Pancreas (tissue), 10 donors: Measurements from ENCODE around the gene OR2A1. TPM values are rescaled to one million over a fixed set of nuclear protein-coding genes. Genes with fewer than 3 reads are reported as not detected.
"Not testable (repeated sequence)": the region's sequence is repeated elsewhere in the genome, so short reads cannot be mapped to it uniquely, and the experiment has no call there.

Source experiments
- ATAC-seq, 4 donors: fragments of 200-7000 bp; cut with Tn5 transposase; one replicate each; pipeline versions ENCODE4 v1.8.0 to v1.9.1; 2020; ENCODE audit warnings: mild to moderate bottlenecking in 4 of 4, moderate library complexity in 4 of 4
- DNase-seq, 6 donors: peaks; one replicate each; pipeline ENCODE4 v3.0.0-alpha.2; 2020
- FAIRE-seq: peaks from 2 replicates; lab custom pipeline; 2012; peaks lifted over from hg19 to GRCh38; lab: Jason Lieb, UNC
- H3K27ac ChIP-seq, 4 donors: fragments of 200-600 bp; sonication (generic); 1 replicate in 3 of 4; 2 replicates in 1 of 4; pipeline versions ENCODE4 v1.5.0 to v1.8.0; 2020
- H3K27me3 ChIP-seq, 4 donors: fragments of 200-600 bp; one replicate each; pipeline ENCODE4 v1.8.0; 2021
- H3K36me3 ChIP-seq, 3 donors: fragments of 200-600 bp; sonication (generic) in 1 of 3; one replicate each; pipeline versions ENCODE4 v1.5.0 to v1.8.0; 2020 to 2021
- H3K4me1 ChIP-seq, 3 donors: fragments of 200-600 bp; one replicate each; pipeline ENCODE4 v1.8.0; 2021
- H3K4me3 ChIP-seq, 4 donors: fragments of 200-600 bp; sonication (generic) in 2 of 4; one replicate each; pipeline versions ENCODE4 v1.5.0 to v1.8.0; 2020 to 2021
- H3K9me3 ChIP-seq, 4 donors: fragments of 200-600 bp; one replicate each; pipeline ENCODE4 v1.8.0; 2021
- WGBS, 2 donors: extraction: QIAGEN DNeasy Blood & Tissue Kit; methylation state at CpG; one replicate each; pipeline ENCODE4 v1.1.7; 2013; 5-methylcytosine and 5-hydroxymethylcytosine counted together
- intact Hi-C, 3 donors: fragments of 100-400 bp; cut with DNase I; formaldehyde crosslinking; loops; one replicate each; pipeline versions ENCODE4 v1.11.1 to v1.14.2; 2022
- polyA plus RNA-seq, 2 donors: library from polyadenylated mRNA; stranded (reverse); fragments of 200-250 nt; gene quantifications; one replicate each; pipeline ENCODE4 v1.2.3, GENCODE V29; 2013
- total RNA-seq, 6 donors: library from RNA; stranded (reverse); fragmentation: NEBNext Ultra II Directional in 4 of 6; extraction: Animal tissue kit (Norgen Biotek cat#: 25700) in 4 of 6; gene quantifications; one replicate each; pipeline versions ENCODE4 v1.2.1 to v1.2.4, GENCODE V29; 2021 to 2023
- donor health status: healthy with polysubstance abuse.
- donor health status: DM: no; HTN: no; CAD: no; lungs with moderate emphysema.
- donor health status: DM: no; HTN: no; CAD: no.
- donor health status: control.
- donor health status: control.
- donor health status: Bipolar disorder and iron deficiency.
- donor health status: DM: yes; HTN: yes; CAD: no.
- donor health status: DM: no; HTN: no; CAD: no.
- donor health status: DM: no; HTN: no; CAD: no.
- donor health status: DM: yes; HTN: yes; CAD: no.

The OR2A1 gene
- total and polyA plus RNA-seq, 8 donors: 0.14 TPM; not detected in 7

GRCh38 chr7:144331221-144331995 is 19.2 kb downstream of the OR2A1 start:
- H3K36me3 ChIP-seq, DNase-seq, intact Hi-C loops, H3K4me3 ChIP-seq, H3K27ac ChIP-seq, H3K4me1 ChIP-seq, H3K9me3 ChIP-seq, H3K27me3 ChIP-seq: not testable (repeated sequence)
- peak; percentile 39 for FAIRE-seq
- 82 to 100% methylated on average over 2 of the region's 9 CpGs for WGBS, 2 donors
- peak; percentile 56 to 91 (median 83) for ATAC-seq

- peak in 2 of 4 donors; percentile 15 to 34 for ATAC-seq
- H3K4me3 ChIP-seq, DNase-seq, FAIRE-seq, H3K36me3 ChIP-seq, H3K4me1 ChIP-seq, H3K27me3 ChIP-seq, H3K27ac ChIP-seq, H3K9me3 ChIP-seq, intact Hi-C loops: not testable (repeated sequence)
- WGBS, 2 donors: 78 to 90% methylated on average over 2 of the region's 2 CpGs
Measured at GRCh38 chr7:144331996-144332288, 19.7 kb downstream of the OR2A1 start.

GRCh38 chr7:144348625-144349024 is 36.4 kb downstream of the OR2A1 start:
- H3K4me1 ChIP-seq, H3K27ac ChIP-seq, H3K9me3 ChIP-seq, DNase-seq, H3K36me3 ChIP-seq, H3K27me3 ChIP-seq, intact Hi-C loops, ATAC-seq, H3K4me3 ChIP-seq, FAIRE-seq: not testable (repeated sequence)
- WGBS, 2 donors: no CpG with 5 or more reads among the region's 1 CpG

- H3K36me3 ChIP-seq, DNase-seq, FAIRE-seq, H3K27ac ChIP-seq, H3K4me3 ChIP-seq, H3K9me3 ChIP-seq, ATAC-seq, H3K4me1 ChIP-seq, H3K27me3 ChIP-seq, intact Hi-C loops: not testable (repeated sequence)
- 47 to 73% methylated on average over 2 of the region's 3 CpGs for WGBS, 2 donors
Measured at GRCh38 chr7:144351667-144352066, 39.4 kb downstream of the OR2A1 start.

GRCh38 chr7:144355176-144355822 is 43.1 kb downstream of the OR2A1 start, which contains the start of gene ARHGEF5:
TSS of gene ARHGEF5 (plus strand) at chr7:144355402. CDS start at chr7:144362670, 7,268 bp downstream.
- H3K27ac ChIP-seq, H3K4me1 ChIP-seq, DNase-seq, H3K27me3 ChIP-seq, FAIRE-seq, H3K9me3 ChIP-seq, intact Hi-C loops, H3K4me3 ChIP-seq, H3K36me3 ChIP-seq: not testable (repeated sequence)
- peak; percentile 95 to 97 (median 96) for ATAC-seq
- WGBS, 2 donors: no CpG with 5 or more reads among the region's 50 CpGs

- DNase-seq, H3K9me3 ChIP-seq, intact Hi-C loops, H3K4me1 ChIP-seq, H3K27me3 ChIP-seq, FAIRE-seq, H3K27ac ChIP-seq, H3K36me3 ChIP-seq, H3K4me3 ChIP-seq, ATAC-seq: not testable (repeated sequence)
- WGBS, 2 donors: no CpG with 5 or more reads among the region's 6 CpGs
Measured at GRCh38 chr7:144356185-144356584, 44.0 kb downstream of the OR2A1 start.

- H3K36me3 ChIP-seq, ATAC-seq, H3K27me3 ChIP-seq, H3K9me3 ChIP-seq, H3K27ac ChIP-seq, FAIRE-seq, DNase-seq, H3K4me3 ChIP-seq, H3K4me1 ChIP-seq, intact Hi-C loops: not testable (repeated sequence)
- WGBS, 2 donors: 75 to 78% methylated on average over 1 to 2 of the region's 11 CpGs
Measured at GRCh38 chr7:144356860-144357259, 44.6 kb downstream of the OR2A1 start.

- H3K27me3 ChIP-seq, intact Hi-C loops, FAIRE-seq, H3K4me1 ChIP-seq, H3K36me3 ChIP-seq, ATAC-seq, DNase-seq, H3K9me3 ChIP-seq, H3K4me3 ChIP-seq, H3K27ac ChIP-seq: not testable (repeated sequence)
- no CpG with 5 or more reads among the region's 3 CpGs for WGBS, 2 donors
Measured at GRCh38 chr7:144362061-144362460, 49.8 kb downstream of the OR2A1 start.

- H3K4me1 ChIP-seq, FAIRE-seq, DNase-seq, H3K9me3 ChIP-seq, H3K36me3 ChIP-seq, H3K27ac ChIP-seq, intact Hi-C loops, H3K27me3 ChIP-seq, H3K4me3 ChIP-seq: not testable (repeated sequence)
- no CpG with 5 or more reads among the region's 6 CpGs for WGBS, 2 donors
- peak in 2 of 4 donors; percentile 14 to 19 for ATAC-seq
Measured at GRCh38 chr7:144365523-144365922, 53.3 kb downstream of the OR2A1 start.

- no CpG with 5 or more reads among the region's 9 CpGs for WGBS, 2 donors
- H3K9me3 ChIP-seq, H3K36me3 ChIP-seq, DNase-seq, H3K27ac ChIP-seq, H3K4me1 ChIP-seq, FAIRE-seq, H3K27me3 ChIP-seq, intact Hi-C loops, H3K4me3 ChIP-seq: not testable (repeated sequence)
- ATAC-seq: peak in 1 of 4 donors; percentile 17
Measured at GRCh38 chr7:144367250-144367649, 55.0 kb downstream of the OR2A1 start.

- intact Hi-C loops, H3K4me1 ChIP-seq, H3K27ac ChIP-seq, FAIRE-seq, H3K9me3 ChIP-seq, H3K36me3 ChIP-seq, H3K4me3 ChIP-seq, H3K27me3 ChIP-seq, DNase-seq: not testable (repeated sequence)
- ATAC-seq: peak in 2 of 4 donors; percentile 48 to 68
- WGBS, 2 donors: 95% methylated on average over 4 of the region's 7 CpGs; no CpG with 5 or more reads in 1 of the 2 donors
Measured at GRCh38 chr7:144369221-144369620, 57.0 kb downstream of the OR2A1 start.
